ENCODE data around the gene WAPL.
A peak's percentile ranks its signal among the peaks of the same experiment; 100 is the strongest.

The WAPL gene

GRCh38 chr10:86506499-86506898 lies 15.1 kb downstream of the WAPL start:
- Histone ChIP-seq H3K36me3 (ENCODE audit: insufficient read depth, low read length) (peaks cover 42% of the 10 kb centered on the region; the same call in 1 of the 2 replicates), H3F3A (ENCODE audit: low read depth) (no peaks in the 10 kb centered on the region), H3K9me3 (ENCODE audit: insufficient read depth, low read depth, low read length) (no peaks in the 10 kb centered on the region), H3K79me2 (ENCODE audit: insufficient read depth, low read length) (peaks cover 98% of the 10 kb centered on the region), H3K4me3 (ENCODE audit: low read length, poor library complexity, severe bottlenecking) (peak overlapping the region; percentile 25), H2AFZ (ENCODE audit: low read length) (no peak overlapping the region), H3K9ac (ENCODE audit: low read depth, low read length, poor library complexity, severe bottlenecking) (peak overlapping the region; percentile 12), H4K20me1 (ENCODE audit: insufficient read depth, low read length, poor library complexity, severe bottlenecking) (peaks cover 80% of the 10 kb centered on the region), H3K4me2 (ENCODE audit: low read depth, low read length, poor library complexity, severe bottlenecking) (peak overlapping the region; percentile 62), H3K4me1 (ENCODE audit: insufficient read depth, low read length, poor library complexity, severe bottlenecking) (peaks cover 31% of the 10 kb centered on the region), H3K9me2 (replicated peaks; ENCODE audit: low read depth, low read length) (no peaks in the 10 kb centered on the region), H3K27me3 (ENCODE audit: insufficient read depth, low read length, poor library complexity, severe bottlenecking) (no peaks in the 10 kb centered on the region)
- TF ChIP-seq CTCF (conservative IDR thresholded peaks at IDR 0.05; ENCODE audit: low read length) (no peak), EZH2phosphoT487 (IDR thresholded peaks at IDR 0.05; ENCODE audit: borderline replicate concordance) (no peak)

GRCh38 chr10:86506062-86506461 lies 15.5 kb downstream of the WAPL start:
- no peaks in the 10 kb centered on the region for H3F3A ChIP-seq (ENCODE audit: low read depth)
- peaks cover 39% of the 10 kb centered on the region; the same call in 1 of the 2 replicates for H3K36me3 ChIP-seq (ENCODE audit: insufficient read depth, low read length)
- no peaks in the 10 kb centered on the region for H3K9me3 ChIP-seq (ENCODE audit: insufficient read depth, low read depth, low read length)
- peak overlapping the region; percentile 62 for H3K4me2 ChIP-seq (ENCODE audit: low read depth, low read length, poor library complexity, severe bottlenecking)
- H3K27me3 ChIP-seq (ENCODE audit: insufficient read depth, low read length, poor library complexity, severe bottlenecking) = no peaks in the 10 kb centered on the region
- peak overlapping the region; percentile 12 for H3K9ac ChIP-seq (ENCODE audit: low read depth, low read length, poor library complexity, severe bottlenecking)
- peaks cover 27% of the 10 kb centered on the region for H3K4me1 ChIP-seq (ENCODE audit: insufficient read depth, low read length, poor library complexity, severe bottlenecking)
- no peak overlapping the region for H2AFZ ChIP-seq (ENCODE audit: low read length)
- H3K79me2 ChIP-seq (ENCODE audit: insufficient read depth, low read length) = peaks cover 98% of the 10 kb centered on the region
- H3K9me2 ChIP-seq (replicated peaks; ENCODE audit: low read depth, low read length) = no peaks in the 10 kb centered on the region
- TF ChIP-seq CTCF (conservative IDR thresholded peaks at IDR 0.05; ENCODE audit: low read length) (no peak), EZH2phosphoT487 (IDR thresholded peaks at IDR 0.05; ENCODE audit: borderline replicate concordance) (no peak)
- peak overlapping the region; percentile 46 for H3K4me3 ChIP-seq (ENCODE audit: low read length, poor library complexity, severe bottlenecking)
- H4K20me1 ChIP-seq (ENCODE audit: insufficient read depth, low read length, poor library complexity, severe bottlenecking) = peaks cover 80% of the 10 kb centered on the region

GRCh38 chr10:86504510-86504909 lies 17.1 kb downstream of the WAPL start:
- Histone ChIP-seq H3K4me1 (ENCODE audit: insufficient read depth, low read length, poor library complexity, severe bottlenecking) (peaks cover 23% of the 10 kb centered on the region), H3K9ac (ENCODE audit: low read depth, low read length, poor library complexity, severe bottlenecking) (no peak overlapping the region), H3K36me3 (ENCODE audit: insufficient read depth, low read length) (peaks cover 40% of the 10 kb centered on the region), H3K9me3 (ENCODE audit: insufficient read depth, low read depth, low read length) (no peaks in the 10 kb centered on the region), H3K27me3 (ENCODE audit: insufficient read depth, low read length, poor library complexity, severe bottlenecking) (no peaks in the 10 kb centered on the region), H3K4me2 (ENCODE audit: low read depth, low read length, poor library complexity, severe bottlenecking) (no peak overlapping the region), H3K9me2 (replicated peaks; ENCODE audit: low read depth, low read length) (no peaks in the 10 kb centered on the region), H3F3A (ENCODE audit: low read depth) (no peaks in the 10 kb centered on the region), H3K4me3 (ENCODE audit: low read length, poor library complexity, severe bottlenecking) (no peak overlapping the region), H2AFZ (ENCODE audit: low read length) (no peak overlapping the region), H4K20me1 (ENCODE audit: insufficient read depth, low read length, poor library complexity, severe bottlenecking) (peaks cover 83% of the 10 kb centered on the region), H3K79me2 (ENCODE audit: insufficient read depth, low read length) (peaks cover 98% of the 10 kb centered on the region)
- no peak for TF ChIP-seq EZH2phosphoT487 (IDR thresholded peaks at IDR 0.05; ENCODE audit: borderline replicate concordance)
- TF ChIP-seq CTCF (conservative IDR thresholded peaks at IDR 0.05; ENCODE audit: low read length) = no peak
